GM12892 (cell line): ENCODE measurements around the gene PTGFR.

Experiments used
- DNase-seq: peaks from one replicate; pipeline ENCODE4 v3.0.0; 2011; ENCODE audit not compliant: insufficient read length
- FAIRE-seq: peaks from 2 replicates; lab custom pipeline; 2011; peaks lifted over from hg19 to GRCh38; lab: Jason Lieb, UNC
- POLR2A ChIP-seq: IDR thresholded peaks from 2 replicates; pipeline ENCODE4 v1.6.1; 2011; ENCODE audit warnings: low read depth, low read length, control low read depth
- POLR2AphosphoS5 ChIP-seq: IDR thresholded peaks from 2 replicates; pipeline ENCODE4 v1.6.1; 2011; ENCODE audit warnings: low read depth, low read length, control low read depth
- TAF1 ChIP-seq: IDR thresholded peaks from 2 replicates; pipeline ENCODE4 v1.6.1; 2011; ENCODE audit warnings: low read depth, mild to moderate bottlenecking, control low read depth, low read length, borderline replicate concordance

Gene PTGFR

DNA sequence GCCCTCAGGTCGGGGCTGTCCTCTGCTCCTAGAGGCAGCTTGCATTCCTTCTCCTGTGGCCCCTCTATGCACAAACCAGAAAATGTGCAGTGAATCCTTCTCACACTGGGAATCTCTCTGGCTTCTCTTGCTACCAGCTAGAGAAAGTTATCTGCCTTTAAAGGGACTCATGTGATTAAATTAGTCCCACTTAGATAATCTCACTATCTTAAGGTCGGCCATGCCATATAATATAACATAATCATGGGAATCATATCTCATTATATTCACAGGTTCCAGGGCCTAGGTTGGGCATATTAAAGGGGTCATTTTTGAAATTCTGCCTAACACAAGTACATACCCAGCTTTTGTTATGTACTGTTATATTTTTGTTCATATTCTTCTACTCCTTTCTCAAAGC lies 31.4 kb downstream of the PTGFR start:
- TF ChIP-seq TAF1: no peak
- TF ChIP-seq POLR2A: no peak
- no peak for TF ChIP-seq POLR2AphosphoS5
- FAIRE-seq: no peak
- DNase-seq: no peak

DNA sequence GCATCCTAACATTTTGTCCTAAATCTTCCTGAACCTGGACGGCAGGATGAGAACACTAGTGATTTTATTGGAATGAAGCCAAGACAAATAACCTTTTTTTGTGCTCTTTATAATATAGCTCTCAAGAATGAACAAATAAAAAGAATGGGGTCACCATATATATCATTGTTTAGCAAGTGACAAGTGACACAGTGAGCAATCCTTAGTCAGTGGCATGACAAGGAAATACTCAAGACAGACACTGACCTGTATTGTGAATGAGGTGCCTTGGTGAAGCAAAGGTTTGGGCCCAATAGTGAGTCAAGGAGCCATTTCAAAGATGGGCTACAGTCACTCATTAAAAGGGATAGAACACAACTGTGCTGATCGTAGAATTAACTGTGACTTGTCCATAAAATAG lies 35.7 kb downstream of the PTGFR start:
- no peak for FAIRE-seq
- TF ChIP-seq POLR2AphosphoS5 (no peak), POLR2A (no peak), TAF1 (no peak)
- DNase-seq: no peak

DNA sequence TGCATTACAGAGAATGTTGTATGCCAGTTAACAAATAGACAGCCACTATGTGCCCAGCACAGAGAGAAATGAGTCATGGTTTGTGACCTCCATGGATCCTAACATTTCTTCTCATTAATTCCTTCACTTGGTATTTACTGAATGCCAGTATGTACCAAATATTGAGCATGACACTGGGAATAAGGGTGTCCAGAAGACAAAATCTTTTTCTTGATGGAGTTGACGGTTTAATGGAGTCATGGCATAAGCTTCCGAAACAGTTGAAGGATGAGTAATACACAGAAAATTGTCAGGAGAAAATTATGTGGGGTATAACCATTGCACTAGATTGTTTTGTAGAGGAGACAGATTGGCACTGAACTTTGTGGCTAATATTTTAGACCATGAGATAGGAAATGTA lies 36.9 kb downstream of the PTGFR start:
- DNase-seq: no peak
- no peak for FAIRE-seq
- TF ChIP-seq TAF1: no peak
- no peak for TF ChIP-seq POLR2A
- no peak for TF ChIP-seq POLR2AphosphoS5

DNA sequence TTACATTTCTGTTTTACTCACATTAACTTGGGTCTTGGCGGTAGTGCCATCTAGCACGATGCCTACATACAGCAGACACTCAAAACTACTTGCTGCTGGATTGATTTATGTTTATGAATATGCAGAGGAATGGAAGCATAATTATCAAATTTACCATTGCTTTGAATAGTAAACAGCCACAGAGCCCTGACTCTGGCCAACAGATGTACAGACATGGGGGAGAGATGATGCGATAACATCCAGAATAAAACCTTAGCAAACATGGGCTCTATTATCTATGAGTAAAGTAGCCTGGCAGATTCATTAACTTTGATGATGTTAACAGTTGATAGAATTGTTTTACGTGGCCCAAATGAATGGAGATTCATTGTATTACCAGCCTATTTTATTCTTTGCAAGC lies 42.8 kb downstream of the PTGFR start:
- no peak for DNase-seq
- FAIRE-seq: no peak
- TF ChIP-seq TAF1 (no peak), POLR2AphosphoS5 (no peak), POLR2A (no peak)

DNA sequence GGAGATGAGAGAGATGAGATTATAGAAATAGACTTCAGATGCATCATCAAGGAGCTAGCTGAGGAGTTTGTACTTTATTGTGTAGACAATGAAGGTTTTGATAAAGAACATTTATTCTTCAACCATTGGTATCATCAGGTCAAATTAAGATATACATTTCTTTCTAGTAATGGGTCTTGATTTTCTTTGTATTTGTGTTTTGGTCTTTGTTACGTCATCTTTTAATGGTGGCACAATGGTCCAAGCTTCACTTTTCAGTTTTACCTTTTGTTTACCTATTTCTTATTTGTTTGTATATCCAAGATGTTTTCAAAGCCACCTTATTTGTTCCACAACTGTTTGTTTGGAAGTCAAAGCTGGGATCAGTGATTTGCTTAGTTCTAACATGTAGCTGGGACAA lies 44.5 kb downstream of the PTGFR start:
- DNase-seq (no peak), FAIRE-seq (no peak)
- TF ChIP-seq POLR2AphosphoS5 (no peak), TAF1 (no peak), POLR2A (no peak)

DNA sequence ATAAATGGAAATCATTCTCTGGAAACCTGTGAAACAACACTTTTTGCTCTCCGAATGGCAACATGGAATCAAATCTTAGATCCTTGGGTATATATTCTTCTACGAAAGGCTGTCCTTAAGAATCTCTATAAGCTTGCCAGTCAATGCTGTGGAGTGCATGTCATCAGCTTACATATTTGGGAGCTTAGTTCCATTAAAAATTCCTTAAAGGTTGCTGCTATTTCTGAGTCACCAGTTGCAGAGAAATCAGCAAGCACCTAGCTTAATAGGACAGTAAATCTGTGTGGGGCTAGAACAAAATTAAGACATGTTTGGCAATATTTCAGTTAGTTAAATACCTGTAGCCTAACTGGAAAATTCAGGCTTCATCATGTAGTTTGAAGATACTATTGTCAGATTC lies 45.7 kb downstream of the PTGFR start:
- DNase-seq (no peak), FAIRE-seq (no peak)
- TF ChIP-seq POLR2AphosphoS5 (no peak), TAF1 (no peak), POLR2A (no peak)

DNA sequence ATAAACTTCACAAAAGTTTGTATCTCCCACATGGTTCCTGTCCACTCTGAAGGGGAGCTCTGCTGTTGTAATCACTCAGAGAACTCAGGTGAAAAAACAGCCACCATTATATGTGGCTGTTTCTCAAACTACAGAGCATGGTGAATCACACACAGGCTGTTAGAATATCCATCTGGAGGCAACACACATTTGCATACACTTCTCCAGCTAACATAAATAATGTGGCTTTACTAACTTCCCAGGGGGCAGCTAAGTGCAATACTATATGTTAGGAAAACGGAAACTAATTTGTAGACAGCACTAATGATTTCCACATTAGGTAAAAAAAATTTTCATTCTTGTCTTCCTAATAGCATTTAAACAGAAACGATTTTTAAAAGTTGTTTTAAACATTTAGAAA lies 49.3 kb downstream of the PTGFR start:
- TF ChIP-seq POLR2AphosphoS5: no peak
- TF ChIP-seq POLR2A: no peak
- TF ChIP-seq TAF1: no peak
- FAIRE-seq: no peak
- no peak for DNase-seq

DNA sequence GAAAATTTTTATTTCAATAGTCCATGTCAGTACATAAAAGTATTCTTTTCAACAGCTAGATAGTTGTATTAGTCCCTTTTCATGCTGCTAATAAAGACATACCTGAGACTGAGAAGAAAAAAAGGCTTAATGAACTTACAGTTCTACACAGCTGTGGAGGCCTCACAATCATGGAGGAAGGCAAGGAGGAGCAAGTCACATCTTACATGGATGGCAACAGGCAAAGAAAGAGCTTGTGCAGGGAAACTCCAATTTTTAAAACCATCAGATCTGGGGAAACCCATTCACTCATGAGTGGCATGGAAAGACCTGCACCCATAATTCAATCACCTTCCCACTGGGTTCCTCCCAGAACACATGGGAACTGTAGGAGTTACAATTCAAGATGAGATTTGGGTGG lies 50.7 kb downstream of the PTGFR start:
- no peak for TF ChIP-seq POLR2A
- no peak for TF ChIP-seq TAF1
- TF ChIP-seq POLR2AphosphoS5: no peak
- no peak for FAIRE-seq

DNA sequence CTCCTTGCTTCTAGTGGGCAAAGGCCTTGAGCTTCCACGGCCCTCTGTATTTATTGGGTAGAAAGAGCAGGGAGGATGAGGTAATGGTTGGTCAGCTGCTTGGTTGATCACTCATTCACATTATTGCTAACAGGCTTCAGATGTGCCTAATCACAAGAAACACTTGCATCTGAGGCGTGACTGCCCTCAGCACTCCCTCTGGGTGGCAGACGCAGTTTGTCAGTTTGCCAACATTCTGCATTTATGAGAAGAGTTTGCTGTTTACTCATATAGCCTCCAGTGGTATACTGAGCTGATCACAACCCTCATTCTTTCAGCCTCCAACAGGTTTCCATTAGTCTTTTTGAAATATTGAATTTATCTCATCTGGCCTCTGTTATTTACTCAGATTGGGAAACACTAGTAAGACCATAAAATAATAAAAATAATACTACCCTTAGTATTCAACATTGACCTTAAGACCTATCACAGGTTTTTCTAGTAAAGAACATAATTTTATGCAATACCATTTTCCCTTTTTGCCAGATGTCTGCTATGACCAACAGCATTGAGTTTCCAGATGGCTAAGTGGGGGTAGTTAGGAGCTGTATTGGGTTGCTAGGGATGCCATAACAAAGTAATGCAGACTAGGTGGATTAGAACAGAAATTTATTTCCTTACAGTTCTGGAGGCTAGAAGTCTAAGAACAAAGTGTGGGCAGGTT lies 53.3 kb downstream of the PTGFR start:
- no peak for TF ChIP-seq POLR2A
- TF ChIP-seq POLR2AphosphoS5: no peak
- no peak for TF ChIP-seq TAF1
- FAIRE-seq (no peak), DNase-seq (no peak)

More for the DNA sequence above, 50.7 kb downstream of the PTGFR start:
- no peak for DNase-seq

DNA sequence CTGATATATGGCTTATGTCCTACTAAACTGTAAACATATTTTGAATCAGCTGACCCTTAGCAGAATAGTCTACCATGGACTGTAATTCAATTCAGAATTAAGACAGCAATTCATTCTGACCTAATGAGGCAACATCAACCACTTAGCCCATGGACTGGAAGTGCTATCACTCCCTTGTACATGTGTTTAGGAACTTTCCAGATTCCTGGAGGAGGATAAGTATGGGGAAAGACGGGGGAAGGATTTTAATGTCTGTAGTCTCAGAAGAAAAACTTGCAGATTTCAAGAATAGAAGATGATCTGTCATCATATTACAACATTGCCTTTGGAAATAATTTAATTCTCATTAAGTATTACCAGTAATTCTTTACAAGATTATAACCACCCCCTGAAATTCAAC lies 56.3 kb downstream of the PTGFR start:
- no peak for TF ChIP-seq POLR2A
- TF ChIP-seq POLR2AphosphoS5: no peak
- TF ChIP-seq TAF1: no peak
- FAIRE-seq (no peak), DNase-seq (no peak)

DNA sequence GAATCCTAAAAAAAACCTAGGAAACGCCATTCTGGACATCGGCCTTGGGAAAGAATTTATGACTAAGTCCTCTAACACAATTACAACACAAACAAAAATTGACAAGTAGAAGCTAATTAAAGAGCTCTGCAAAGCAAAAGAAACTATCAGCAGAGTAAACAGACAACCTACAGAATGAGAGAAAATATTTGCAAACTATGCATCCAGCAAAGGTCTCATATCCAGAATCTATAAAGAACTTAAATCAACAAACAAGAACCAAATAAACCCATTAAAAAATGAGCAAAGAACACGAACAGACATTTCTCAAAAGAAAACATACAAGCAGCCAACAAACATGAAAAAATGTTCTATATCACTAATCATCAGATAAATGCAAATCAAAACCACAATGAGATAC lies 58.6 kb downstream of the PTGFR start:
- FAIRE-seq: no peak
- TF ChIP-seq POLR2AphosphoS5: no peak
- TF ChIP-seq TAF1: no peak
- TF ChIP-seq POLR2A: no peak
- no peak for DNase-seq

DNA sequence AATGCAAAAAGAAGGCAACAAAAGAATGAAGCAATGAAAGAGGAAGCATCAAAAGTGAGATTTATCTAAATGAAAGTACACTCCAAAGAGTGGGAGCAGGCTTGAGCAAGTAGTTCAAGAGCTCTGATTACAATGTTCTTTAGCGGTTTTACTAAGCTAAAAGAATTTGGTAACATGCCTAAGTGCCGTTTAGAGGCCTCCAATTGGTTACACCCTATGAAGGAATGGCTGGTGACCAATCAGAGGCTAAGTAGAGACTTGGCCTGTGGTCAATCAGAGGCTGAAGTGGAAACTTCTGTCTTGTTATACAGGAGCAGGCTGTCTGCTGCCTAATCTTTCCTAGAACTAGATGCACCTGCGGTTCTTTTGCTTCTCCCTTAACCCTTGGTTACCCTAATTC lies 59.1 kb downstream of the PTGFR start:
- FAIRE-seq: no peak

DNA sequence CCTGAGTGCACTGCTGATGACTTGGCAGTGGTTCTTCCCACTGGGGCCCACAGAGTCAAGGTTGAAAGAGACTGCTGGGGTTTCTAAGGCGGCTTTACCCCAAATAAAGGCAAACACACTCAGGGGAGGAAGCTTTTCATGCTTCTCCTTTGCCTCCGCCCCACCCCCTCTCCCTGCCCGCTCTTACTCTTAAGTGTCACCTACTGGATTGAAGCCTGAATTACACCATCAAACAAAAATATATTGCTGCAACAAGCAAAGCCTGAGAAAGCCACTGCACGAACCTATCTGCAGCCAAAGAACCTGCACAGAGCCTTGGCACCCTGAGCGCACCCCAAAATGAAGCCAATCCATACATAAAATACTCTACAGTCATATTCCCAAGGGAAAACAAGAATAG lies 63.1 kb downstream of the PTGFR start:
- no peak for TF ChIP-seq TAF1
- no peak for TF ChIP-seq POLR2AphosphoS5
- TF ChIP-seq POLR2A: no peak
- FAIRE-seq: no peak
- DNase-seq: no peak

More for the DNA sequence above, 59.1 kb downstream of the PTGFR start:
- TF ChIP-seq POLR2A: no peak
- no peak for TF ChIP-seq POLR2AphosphoS5
- TF ChIP-seq TAF1: no peak
- DNase-seq: no peak
